ENCODE measurements around the gene PRKAR1B.

The PRKAR1B gene

DNA sequence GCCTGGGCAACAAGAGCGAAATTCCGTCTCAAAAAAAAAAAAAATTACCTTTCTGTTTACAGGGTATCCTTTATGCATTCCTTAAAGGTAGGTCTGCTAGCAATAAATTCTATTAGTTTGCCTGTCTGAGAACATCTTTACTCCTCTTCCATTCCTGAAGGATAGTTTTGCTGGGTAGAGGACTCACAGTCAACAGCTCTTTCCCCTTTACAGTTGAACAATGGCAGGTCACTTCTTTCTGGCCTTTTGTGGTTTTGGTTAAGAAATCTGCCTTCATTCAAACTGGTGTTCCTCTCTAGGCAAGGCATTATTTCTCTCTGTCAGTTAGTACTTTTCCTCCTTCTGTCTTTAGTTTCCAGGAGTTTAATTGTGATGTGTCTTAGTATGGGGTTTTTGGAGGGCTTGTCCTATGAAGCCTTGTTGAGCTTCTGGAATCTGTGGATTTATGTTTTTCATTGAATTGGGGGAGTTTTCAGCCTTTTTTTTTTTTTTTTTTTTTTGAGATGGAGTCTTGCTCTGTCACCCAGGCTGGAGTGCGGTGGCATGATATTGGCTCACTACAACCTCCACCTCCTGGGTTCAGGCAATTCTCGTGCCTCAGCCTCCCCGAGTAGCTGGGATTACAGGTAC is 5.3 kb downstream of the PRKAR1B start:
- Histone ChIP-seq H3K36me3 (no peaks in the 10 kb centered on the region), H3K27ac (no peak overlapping the region), H3K4me3 (ENCODE audit: low read depth in 1 of 2, low read length in 1 of 2) (no peak overlapping the region), H3K4me1 (ENCODE audit: control insufficient read depth in 1 of 2, insufficient read depth in 1 of 2, low read depth in 1 of 2, low read length in 1 of 2) (peaks cover 3 to 7% of the 10 kb centered on the region in 2 experiments), H3K9me3 (no peaks in the 10 kb centered on the region), H3K27me3 (no peaks in the 10 kb centered on the region)
- TF ChIP-seq, protein P1, sequence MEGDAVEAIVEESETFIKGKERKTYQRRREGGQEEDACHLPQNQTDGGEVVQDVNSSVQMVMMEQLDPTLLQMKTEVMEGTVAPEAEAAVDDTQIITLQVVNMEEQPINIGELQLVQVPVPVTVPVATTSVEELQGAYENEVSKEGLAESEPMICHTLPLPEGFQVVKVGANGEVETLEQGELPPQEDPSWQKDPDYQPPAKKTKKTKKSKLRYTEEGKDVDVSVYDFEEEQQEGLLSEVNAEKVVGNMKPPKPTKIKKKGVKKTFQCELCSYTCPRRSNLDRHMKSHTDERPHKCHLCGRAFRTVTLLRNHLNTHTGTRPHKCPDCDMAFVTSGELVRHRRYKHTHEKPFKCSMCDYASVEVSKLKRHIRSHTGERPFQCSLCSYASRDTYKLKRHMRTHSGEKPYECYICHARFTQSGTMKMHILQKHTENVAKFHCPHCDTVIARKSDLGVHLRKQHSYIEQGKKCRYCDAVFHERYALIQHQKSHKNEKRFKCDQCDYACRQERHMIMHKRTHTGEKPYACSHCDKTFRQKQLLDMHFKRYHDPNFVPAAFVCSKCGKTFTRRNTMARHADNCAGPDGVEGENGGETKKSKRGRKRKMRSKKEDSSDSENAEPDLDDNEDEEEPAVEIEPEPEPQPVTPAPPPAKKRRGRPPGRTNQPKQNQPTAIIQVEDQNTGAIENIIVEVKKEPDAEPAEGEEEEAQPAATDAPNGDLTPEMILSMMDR (IDR thresholded peaks at IDR 0.05): no peak

DNA sequence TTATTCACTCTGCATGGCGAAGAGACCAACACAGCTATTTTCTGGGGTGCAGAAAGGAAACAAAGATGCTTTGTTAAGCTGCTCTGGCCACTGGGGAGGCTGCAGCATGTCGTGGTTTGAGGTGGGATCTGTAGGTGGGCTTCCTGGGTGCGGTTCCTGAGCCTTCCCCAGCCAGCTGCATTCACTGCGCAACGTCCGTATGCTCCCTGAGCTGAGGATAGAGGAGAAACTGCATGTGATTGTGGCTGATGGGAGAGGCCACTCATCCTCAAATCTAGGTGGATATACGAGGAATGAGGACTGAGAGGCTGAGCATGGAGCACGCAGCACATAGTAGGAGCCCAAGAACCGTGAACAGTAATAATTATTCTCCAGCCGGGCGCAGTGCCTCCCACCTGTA is 10.4 kb downstream of the PRKAR1B start:
- H3K4me1 ChIP-seq (ENCODE audit: control insufficient read depth in 1 of 2, insufficient read depth in 1 of 2, low read depth in 1 of 2, low read length in 1 of 2): no peaks in the 10 kb centered on the region
- TF ChIP-seq, protein P1 (IDR thresholded peaks at IDR 0.05): no peak
- no peaks in the 10 kb centered on the region for H3K36me3 ChIP-seq
- peaks cover 32% of the 10 kb centered on the region for H3K27me3 ChIP-seq
- H3K4me3 ChIP-seq (ENCODE audit: low read depth in 1 of 2, low read length in 1 of 2): no peak overlapping the region
- no peak overlapping the region for H3K27ac ChIP-seq
- no peaks in the 10 kb centered on the region for H3K9me3 ChIP-seq

GRCh38 chr7:716222-716621 is 10.9 kb downstream of the PRKAR1B start:
- Histone ChIP-seq H3K4me3 (ENCODE audit: low read depth in 1 of 2, low read length in 1 of 2) (no peak overlapping the region), H3K27me3 (peaks cover 36% of the 10 kb centered on the region), H3K36me3 (no peaks in the 10 kb centered on the region), H3K9me3 (no peaks in the 10 kb centered on the region), H3K27ac (no peak overlapping the region), H3K4me1 (ENCODE audit: control insufficient read depth in 1 of 2, insufficient read depth in 1 of 2, low read depth in 1 of 2, low read length in 1 of 2) (no peaks in the 10 kb centered on the region)
- TF ChIP-seq, protein P1 (IDR thresholded peaks at IDR 0.05): no peak

GRCh38 chr7:714251-714671 is 12.8 kb downstream of the PRKAR1B start:
- peaks cover 42% of the 10 kb centered on the region for H3K27me3 ChIP-seq
- H3K4me3 ChIP-seq (ENCODE audit: low read depth in 1 of 2, low read length in 1 of 2): no peak overlapping the region
- no peaks in the 10 kb centered on the region for H3K4me1 ChIP-seq (ENCODE audit: control insufficient read depth in 1 of 2, insufficient read depth in 1 of 2, low read depth in 1 of 2, low read length in 1 of 2)
- no peaks in the 10 kb centered on the region for H3K36me3 ChIP-seq
- H3K9me3 ChIP-seq: no peaks in the 10 kb centered on the region
- TF ChIP-seq, protein P1 (IDR thresholded peaks at IDR 0.05): no peak
- H3K27ac ChIP-seq: no peak overlapping the region

DNA sequence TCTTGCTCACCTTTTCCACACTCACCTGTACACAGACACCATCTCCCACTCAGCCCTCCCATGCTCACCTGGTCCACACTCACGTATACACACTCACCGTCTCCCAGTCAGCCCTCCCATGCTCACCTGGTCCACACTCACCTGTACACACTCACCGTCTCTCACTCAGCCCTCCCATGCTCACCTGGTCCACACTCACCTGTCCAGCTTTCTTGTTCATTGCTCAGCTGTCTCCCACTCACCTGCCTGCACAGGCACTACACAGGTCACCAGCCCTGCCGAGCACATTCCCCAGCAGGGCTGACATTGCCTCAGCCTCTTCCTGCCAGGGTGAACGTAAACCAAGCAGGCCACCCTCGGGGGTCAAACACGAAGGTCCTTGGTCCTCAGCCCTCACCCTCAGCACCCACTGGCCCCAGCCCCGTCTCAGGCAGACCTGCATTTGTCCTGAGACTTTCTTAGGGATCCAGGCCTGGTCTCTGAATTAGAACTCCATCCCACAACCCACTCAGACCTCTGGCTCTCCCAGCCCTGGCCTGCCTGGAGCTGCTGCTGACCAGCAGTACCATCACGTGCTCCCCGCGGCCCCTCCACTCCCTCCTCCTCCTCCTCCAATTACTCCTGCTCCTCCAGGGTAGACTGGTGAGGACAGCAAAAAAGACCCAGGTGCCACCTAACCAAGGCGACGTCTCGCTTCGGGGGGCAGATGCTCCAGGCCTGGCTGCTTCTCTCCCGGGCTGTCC is 13.4 kb downstream of the PRKAR1B start:
- H3K27me3 ChIP-seq: peaks cover 42% of the 10 kb centered on the region
- H3K36me3 ChIP-seq: no peaks in the 10 kb centered on the region
- no peaks in the 10 kb centered on the region for H3K4me1 ChIP-seq (ENCODE audit: control insufficient read depth in 1 of 2, insufficient read depth in 1 of 2, low read depth in 1 of 2, low read length in 1 of 2)
- TF ChIP-seq, protein P1 (IDR thresholded peaks at IDR 0.05): no peak
- no peak overlapping the region for H3K4me3 ChIP-seq (ENCODE audit: low read depth in 1 of 2, low read length in 1 of 2)
- no peaks in the 10 kb centered on the region for H3K9me3 ChIP-seq
- H3K27ac ChIP-seq: no peak overlapping the region

Data from neutrophil (primary cell).